ENCODE data around the gene HHIPL1. TPM values are rescaled to one million over a fixed set of nuclear protein-coding genes. Genes with fewer than 3 reads are reported as not detected.
A peak's percentile ranks its signal among the peaks of the same experiment; 100 is the strongest.

The HHIPL1 gene
- total RNA-seq, 1 donor from 2014 or later = 12.0 TPM

DNA sequence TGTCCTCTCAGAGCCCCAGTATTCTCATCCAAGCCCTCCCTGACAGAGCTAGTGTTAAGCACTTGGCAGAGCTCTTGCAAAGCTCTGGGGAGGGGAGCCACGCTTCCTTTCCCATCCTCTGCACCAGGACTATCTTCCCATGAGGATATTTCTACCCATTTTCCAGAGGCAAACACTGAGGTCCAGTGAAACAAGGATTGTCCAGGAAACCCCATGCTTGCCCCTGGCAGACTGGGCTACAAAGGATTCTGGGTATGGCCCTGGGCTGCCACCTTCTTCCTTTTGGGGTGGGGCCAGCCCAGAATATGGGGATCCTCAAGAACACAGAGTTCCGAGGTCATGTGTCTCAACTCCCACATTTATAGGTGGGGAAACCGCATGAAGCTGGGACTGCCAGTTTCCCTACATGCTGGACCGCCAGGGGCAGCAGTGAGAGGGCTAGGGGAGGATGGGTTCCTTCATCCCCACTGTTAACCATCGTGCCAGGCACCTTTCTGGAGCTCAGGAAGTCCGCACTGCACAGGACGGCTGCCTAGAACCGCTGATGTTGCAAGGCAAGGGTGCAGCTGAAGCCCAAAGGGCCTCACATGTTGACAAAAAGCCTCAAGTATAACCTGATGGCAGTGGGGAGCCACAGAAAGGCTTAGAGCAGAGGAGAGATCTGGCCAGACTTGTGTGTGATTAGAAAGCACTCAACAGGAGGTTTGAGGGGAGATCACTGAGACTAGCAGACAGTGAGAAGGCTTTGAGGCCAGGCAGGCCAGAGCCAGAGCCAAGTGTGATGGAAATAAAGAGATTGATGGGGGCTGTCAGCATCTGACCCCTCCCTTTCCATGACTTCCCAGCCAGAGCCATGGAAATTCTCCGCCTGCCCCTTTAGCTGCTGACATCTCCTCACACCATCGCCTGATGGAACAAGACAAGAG, 35.4 kb upstream of the HHIPL1 start:
- DNase-seq (ENCODE audit: low spot score) = no peak

DNA sequence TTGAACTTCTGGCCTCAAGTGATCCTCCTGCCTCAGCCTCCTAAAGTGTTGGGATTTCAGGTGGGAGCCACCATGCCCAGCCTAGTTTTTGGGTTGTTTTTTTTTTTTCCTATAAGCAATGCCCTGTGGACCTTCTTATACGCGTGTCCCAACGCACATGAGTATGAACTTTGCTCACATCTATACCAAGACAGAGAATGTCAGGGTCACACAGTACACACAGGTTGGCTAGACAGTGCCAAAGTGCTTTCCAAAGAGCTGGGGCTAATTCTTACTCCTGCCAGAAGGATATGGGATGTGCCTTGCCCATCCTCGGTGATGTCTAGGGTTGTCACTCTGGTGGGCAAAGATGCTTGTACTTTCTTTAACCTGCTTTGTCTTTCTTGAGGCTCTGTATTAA, 33.3 kb upstream of the HHIPL1 start:
- no peak for DNase-seq (ENCODE audit: low spot score)

DNA sequence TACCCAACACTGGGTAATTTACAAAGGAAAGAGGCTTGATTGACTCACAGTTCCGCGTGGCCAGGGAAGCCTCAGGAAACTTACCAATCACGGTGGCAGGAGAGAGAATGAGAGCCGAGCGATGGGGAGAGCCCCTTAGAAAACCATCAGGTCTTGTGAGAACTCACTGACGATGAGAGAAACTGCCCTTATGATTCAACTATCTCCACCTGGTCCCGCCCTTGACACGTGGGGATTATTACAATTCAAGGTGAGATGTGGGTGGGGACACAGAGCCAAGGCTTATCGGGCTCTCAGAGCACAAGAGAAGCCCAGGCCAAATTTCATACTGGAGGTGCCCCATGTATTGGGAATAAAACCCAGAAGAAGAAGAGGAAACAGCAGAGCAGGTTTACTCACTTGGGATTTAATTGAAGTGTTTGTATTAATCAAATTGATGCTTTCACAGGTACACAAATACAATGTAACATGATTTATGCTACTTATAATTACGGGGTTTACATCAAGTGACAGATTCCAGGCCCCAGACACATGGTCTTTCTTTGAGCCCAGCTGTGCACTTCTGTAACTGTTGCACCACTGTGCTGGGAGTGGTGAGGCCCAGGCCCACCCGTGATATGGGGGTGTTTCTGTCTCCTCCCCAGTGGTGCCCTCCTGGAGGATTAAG, 32.7 kb upstream of the HHIPL1 start:
- DNase-seq (ENCODE audit: low spot score) = no peak

DNA sequence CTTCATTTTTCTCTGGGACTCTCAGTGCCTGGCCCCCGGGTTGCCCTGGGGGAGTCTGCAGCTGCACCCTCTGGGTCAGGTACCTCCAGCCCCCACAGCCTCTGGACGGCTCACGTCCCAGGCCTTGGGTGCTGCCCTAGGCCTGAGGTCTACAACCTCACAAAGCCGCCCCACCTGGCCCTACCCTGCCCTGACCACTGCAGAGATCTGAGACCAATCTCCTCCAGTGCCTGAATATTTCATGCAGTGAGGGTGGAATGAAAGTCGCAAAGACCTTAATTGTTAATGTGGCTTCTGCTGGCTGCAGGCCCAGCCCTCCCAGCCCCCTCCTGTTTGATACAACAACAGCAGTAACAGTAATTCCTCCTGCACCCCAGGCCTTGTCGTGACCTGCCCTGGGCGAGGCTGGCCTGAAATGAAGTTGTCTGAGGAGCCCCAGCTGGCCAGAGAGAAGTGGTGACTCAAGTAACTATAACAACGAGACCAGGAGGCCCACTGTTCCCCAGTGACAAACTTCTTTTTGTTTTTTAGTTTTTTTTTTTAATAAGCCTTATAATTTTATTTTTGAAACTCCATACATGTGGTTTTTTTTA, 32.1 kb upstream of the HHIPL1 start:
- DNase-seq (ENCODE audit: low spot score) = peak; percentile 56

DNA sequence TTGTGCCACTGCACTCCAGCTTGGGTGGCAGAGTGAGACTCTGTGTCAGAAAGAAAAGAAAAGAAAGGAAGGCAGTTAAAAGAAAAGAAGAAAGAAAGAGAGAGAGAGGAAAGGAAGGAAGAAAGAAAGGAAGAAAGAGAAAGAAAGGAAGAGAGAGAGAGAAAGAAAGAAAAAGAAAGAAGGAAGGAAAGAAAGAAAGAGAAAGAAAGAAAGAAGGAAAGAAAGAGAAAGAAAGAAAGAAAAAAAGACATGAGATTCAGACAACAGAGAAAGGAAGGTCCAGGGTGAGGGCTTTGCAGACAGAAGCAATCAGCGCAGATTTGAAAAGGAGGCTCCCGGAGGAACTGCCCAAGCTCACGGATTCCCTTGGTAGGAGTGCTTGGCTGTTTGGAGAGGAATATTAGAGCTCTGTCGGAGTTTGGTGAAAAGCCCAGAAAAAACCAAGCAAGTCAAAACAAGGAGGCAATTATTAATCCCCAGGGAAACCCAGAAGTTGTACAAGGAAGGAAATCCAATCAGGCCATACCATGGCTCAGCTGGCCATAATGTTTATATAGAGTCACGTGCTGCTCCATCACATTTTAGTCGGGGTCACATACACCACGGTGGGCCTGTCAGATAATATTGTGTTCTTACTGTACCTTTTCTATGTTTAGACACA, 29.3 kb upstream of the HHIPL1 start:
- DNase-seq (ENCODE audit: low spot score) = no peak

DNA sequence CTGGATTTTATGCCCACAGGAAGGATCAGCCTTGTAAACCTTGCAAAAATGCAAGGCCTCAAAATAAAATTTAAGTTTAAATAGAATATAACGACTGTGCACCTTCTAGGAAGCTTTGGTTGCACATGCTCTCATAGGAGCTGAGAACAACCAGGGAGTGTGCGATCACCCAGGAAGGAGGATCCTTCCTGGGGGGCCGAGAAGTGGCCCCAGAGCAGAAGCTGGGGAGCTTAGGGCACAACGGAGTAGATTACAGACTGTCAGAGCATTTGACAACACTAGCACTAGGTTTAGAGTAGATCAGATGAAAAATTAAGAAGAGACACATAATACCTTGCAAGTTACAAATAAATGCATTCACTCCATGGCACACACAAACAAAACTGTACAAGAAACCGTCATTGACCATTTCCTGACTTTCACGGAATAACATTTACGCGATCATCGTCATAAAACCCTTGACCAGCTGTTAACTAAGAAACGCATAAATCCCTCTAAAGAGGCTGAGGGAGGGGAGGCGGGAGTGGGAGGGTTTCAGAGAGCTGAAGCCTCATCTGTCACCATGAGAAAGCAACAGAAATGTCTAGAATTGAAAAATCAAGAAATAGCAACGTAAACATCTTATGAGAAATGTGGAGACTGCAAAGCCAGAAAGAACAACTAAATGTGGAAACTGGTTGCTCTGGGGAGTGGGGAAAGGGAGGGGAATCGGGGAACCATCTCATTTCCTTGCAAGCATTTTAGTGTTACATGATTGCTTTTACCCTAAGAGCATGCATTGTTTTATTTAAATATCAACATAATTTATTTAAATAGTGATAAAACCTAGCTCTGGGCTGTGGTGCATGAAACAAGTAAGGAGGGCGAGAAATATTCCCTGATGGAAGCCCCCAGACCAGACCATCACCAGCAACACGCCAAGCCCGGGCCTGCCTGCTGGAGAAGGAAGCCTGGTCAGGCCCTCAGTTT, 27.8 kb upstream of the HHIPL1 start:
- no peak for DNase-seq (ENCODE audit: low spot score)

DNA sequence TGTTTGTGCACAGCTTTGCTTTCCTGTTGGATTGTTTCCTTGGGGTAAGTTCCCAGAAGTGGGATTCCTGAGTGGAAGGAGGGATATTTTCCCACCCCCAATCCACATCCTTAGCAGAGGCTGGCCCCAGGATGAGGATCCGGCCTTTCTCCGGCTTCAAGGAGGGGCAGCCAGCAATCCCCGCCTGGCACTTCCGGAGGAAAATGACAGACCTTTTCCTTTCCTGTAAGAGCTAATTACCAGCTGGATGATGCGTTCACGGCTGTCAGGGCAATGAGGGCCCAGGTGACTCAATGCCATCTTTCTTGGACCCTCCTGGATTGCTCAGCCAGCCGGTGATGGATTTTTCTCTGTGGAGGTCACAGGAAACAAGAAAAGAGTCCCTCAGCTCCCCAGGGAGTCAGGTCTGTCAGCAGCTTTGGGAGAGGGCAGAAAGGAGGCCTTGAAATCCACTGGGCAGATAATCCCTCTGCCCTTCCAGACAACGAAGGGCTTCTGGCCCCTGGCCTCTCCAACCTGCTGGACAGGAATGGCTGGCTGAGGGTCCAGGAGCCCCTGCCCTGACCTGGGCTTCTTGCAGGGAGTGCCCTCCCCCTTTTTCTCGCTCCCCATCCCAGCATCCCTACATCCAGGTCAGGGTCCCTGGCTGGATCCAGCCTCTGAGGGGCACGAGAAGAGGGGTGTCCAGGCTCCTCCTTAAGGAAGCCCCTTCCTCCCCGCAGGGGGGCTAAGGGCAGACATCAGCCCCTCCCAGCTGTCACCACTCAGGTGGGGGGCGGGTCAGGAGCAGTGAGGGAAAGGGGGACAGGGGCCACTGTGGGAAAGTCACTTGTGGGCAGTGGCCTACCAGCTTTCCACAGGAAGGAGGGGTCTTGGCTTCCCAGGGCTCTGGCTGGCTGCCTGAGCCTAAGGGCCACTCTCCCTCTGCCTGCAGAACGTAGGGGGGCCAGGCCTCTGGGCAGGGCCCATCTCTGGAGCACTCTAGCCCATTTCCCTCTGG, 24.8 kb upstream of the HHIPL1 start:
- DNase-seq (ENCODE audit: low spot score) = peak; percentile 44

DNA sequence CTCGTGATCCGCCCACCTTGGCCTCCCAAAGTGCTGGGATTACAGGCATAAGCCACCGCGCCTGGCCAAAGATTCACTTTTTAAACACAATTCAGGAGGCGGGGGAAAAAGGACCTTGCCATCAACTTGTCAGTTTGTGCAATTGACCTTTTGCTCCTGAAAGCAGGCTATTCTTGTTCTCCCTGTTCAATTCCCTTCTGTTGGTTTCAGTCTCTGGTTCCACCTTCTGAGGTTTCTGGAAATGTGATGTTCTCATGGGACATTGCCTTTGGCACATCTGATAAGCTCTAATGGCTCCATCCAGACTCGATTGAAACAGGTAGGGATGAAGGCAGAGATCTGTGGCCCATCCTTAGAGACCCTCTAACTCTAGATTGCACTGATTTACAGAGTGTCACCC, 23.0 kb upstream of the HHIPL1 start:
- no peak for DNase-seq (ENCODE audit: low spot score)

DNA sequence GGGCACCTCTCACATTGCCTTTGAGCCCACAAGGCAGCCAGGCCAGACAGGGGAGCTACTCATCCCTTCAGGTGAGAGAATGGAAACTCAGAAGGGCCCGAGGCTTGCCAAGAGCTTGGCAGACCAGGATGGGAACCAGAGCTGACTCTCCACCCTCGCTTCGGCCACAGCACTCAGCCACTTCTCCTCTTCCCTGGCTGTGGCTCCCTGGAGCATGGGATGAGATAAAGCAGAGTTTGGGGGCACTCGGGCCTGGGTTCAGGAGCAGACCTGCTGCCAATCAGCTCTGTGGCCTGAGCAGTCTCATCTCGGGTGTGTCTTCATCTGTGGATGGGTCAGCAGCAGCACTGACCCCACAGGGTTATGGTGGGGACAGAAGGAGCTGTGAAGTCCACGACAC, 20.9 kb upstream of the HHIPL1 start:
- DNase-seq (ENCODE audit: low spot score) = no peak

DNA sequence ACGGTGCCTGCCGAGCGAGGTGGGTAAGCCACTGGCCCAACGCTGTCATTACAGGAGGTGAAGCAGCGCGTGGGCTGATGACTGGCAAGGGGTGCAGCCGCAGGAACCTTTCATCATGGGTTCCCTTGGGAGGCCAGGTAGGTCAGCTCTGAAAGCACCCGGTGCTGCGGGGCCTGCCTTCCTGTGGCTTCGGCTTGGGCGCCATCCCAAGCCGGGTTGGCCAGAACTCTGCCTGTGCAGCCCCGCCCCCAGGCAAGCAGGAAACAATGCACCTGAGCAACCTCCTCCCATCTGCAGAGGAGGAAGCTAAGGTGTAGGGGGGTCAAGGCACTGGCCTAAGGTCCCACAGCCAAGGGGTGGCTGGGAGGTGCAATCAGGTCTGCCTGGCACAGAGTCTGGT, 20.0 kb upstream of the HHIPL1 start:
- DNase-seq (ENCODE audit: low spot score) = no peak

DNA sequence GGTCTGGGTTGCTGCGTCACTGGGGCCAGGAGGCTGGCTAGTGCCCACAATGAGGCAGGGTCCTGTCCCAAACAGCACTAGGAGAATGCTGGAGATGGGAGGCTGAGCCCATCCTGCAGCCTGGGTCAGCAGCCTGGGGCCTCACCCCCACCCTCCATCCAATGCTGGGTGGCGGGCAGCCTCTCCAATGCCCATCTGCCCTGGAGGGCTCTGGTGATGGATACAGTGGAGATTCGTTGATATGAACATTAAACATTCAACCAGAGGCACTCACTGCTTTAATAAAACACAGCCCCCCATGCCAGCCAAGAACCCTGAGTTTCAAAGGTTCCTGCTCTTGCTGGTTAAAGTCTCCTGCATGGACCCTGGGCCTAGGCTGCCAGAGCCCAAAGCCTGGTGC, 19.5 kb upstream of the HHIPL1 start:
- no peak for DNase-seq (ENCODE audit: low spot score)

DNA sequence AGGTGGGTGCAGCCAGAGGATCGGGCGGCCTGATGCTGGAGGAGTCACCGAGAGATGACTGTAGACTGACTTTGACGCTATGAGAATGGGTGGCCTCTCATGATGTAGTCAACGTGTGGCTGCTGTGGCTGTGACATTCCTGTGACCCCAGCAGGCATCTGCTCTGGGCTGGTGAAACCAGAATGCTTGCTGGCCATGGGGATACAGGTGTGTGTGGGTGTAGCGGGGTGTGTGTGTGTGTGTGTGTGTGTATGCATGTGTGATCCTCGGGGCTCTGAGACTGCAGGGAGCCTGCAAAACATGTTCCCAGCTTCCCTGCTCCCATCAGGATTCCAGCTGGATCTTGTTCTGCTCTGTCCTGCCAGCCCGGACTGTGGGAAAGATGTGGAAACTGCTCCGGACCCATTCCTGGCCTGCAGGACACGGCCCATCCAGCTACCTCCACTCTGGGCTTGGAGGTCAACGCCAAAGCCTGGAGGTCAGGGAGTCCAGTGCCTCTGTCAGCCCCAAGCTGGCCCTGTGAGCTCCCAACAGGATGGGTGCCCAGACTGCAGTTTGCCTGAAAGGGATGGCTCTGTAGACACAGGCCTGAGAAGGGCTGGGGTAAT, 18.8 kb upstream of the HHIPL1 start:
- DNase-seq (ENCODE audit: low spot score) = no peak

DNA sequence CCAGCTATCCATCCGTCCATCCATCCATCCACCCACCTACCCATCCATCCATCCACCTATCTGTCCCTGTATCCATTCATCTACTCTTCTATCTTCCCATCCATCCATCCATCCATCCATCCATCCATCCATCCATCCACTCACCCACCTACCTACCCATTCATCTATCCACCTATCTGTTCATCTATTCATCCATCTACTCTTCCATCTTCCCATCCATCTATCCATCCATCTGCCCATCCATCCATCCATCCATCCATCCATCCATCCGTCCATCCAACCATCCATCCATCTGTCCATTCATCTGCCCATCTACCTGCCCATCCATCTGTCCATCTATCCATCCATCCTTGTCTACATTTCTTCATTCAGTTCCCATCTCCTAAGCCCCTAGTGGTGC, 17.8 kb upstream of the HHIPL1 start:
- no peak for DNase-seq (ENCODE audit: low spot score)

DNA sequence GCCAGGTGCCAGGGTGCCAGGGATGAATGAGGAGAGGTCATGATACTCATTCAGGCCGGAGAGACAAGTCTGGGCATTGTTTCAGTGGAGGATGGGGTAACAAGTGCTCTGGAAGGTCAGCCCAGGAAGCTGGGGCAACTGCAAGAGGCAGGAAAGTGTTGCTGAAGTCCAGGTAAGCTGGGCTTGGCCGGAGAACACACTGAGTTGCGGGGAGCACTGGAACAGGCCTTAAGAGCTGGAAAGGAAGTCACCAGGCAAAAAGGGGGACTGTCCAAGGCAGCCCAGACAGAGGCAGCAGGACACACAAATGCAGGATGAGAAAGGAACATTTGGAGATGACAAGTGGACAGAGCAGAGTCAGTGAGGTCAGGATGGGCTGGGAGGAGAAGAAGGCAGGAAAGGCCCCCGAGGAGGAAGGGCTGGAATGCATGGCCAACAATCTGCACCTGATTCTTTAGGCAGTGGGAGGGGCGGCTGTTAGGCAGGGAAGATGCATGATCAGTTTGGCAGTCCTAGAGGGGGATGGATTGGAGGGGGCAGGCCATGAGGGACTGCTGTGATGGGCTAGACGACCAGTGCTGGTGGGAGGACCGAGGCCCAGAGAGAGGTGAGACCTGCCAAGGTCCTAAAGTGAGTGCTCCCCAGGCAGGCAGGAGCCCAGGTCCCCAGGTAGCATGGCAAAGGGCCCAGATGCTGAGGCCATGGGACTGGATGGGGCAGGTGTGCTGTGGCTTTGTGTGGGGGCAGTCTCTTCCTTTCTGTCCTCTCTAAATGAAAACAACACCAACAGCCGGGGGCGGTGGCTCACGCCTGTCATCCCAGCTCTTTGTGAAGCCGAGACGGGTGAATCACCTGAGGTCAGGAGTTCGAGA, 17.2 kb upstream of the HHIPL1 start:
- DNase-seq (ENCODE audit: low spot score) = no peak

DNA sequence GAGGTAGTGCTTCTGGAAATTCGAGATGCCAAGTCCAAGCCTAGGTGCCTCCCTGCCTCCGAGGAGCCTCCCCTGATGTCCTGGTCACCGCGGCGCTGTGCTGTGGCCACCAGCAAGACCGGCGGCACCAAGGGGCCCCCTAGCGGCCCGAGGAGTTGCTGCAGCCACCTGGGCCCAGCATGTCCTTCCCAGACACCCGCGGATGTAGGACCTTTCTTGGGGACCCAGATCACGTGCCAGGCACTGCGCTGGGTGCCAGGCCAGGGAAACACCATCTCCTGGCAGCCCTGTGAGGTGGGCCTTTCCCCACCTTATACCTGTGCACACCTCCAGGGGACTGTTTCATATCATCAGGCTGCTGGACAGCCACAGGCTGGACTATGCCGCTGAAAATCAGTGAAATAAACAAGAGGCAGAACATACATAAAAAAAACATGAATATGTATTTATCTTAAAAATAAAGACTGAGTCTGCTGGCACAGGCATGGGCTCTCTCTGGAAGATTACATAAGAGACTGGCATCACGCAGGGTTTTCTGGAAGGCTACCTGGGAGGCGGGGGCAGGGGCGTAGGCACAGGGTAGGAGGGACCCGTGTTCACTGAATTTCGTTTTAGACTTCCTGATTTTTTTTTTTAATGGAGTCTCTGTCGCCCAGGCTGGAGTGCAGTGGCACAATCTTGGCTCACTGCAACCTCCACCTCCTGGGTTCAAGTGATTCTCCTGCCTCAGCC, 15.9 kb upstream of the HHIPL1 start:
- DNase-seq (ENCODE audit: low spot score) = peak; percentile 55

DNA sequence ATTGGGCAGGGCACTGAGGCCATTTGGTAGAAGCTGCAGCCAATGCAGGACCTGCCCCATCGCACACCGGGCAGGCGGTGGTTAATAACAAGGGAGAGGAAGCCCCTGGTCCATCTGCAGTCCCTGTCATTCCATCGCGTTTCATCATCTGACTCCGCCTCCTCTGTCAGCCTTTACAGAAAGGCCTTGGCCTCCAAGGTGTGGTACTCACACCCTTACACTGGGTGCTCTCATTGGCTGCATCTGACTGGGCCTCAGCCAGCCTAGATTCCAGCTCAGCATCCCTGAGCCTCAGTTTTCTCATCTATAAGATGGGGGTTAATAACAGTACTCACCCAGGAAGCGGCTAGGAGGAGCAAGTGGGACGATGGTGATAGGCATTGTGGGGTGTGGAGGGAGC, 14.7 kb upstream of the HHIPL1 start:
- DNase-seq (ENCODE audit: low spot score) = no peak

DNA sequence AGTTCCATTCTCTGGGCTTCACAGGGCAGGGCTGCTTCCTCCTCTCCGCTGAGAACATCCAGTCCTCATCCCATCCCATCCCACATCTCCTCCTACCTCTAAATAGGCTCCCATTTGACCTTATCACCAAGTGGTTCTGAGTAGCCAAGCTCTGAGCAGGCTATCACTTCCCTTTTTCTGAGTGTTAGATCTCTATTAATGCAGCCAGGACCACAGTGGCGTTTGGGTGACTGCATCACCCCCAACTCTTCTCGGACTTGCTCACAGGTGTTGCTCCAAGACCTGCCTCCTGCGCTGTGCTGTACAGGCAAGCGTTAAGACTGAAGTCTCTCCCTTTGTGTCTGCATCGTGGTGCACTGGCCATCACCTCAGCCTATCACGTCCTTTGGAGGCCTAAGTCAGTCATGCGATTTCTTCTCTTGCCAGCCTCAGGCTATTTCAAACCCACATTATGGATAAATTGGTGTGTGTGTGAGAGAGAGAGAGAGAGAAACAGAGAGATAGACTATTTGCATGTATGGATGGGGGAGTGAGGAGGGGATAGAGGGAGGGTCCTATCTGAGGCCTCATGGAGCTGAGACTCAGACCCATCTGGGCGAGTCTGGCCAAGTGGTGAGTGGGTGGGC, 12.4 kb upstream of the HHIPL1 start:
- DNase-seq (ENCODE audit: low spot score) = no peak
